GM21723 (cell line): Measurements from ENCODE around the gene MTHFSD.

ENCODE experiments used
- ATAC-seq: cut with Tn5 transposase; IDR thresholded peaks from one replicate; pipeline ENCODE4 v1.9.1; 2021; ENCODE audit warnings: mild to moderate bottlenecking, moderate library complexity; ENCODE audit not compliant: unreplicated experiment

The MTHFSD gene

GRCh38 chr16:86505185-86505898 lies 49.7 kb downstream of the MTHFSD start:
- ATAC-seq: no peak

- no peak for ATAC-seq
These were observed 50.5 kb downstream of the MTHFSD start for GRCh38 chr16:86504315-86505184.

- ATAC-seq: no peak
These were observed 51.2 kb downstream of the MTHFSD start for GRCh38 chr16:86503830-86504229.

- ATAC-seq: no peak
These were observed 51.9 kb downstream of the MTHFSD start for GRCh38 chr16:86502856-86503748.

GRCh38 chr16:86501989-86502855 lies 52.8 kb downstream of the MTHFSD start:
- no peak for ATAC-seq

GRCh38 chr16:86500708-86501510 lies 54.1 kb downstream of the MTHFSD start:
- no peak for ATAC-seq

- ATAC-seq: no peak
These were observed 54.9 kb downstream of the MTHFSD start for GRCh38 chr16:86499889-86500707.

- no peak for ATAC-seq
These were observed 55.6 kb downstream of the MTHFSD start for GRCh38 chr16:86499440-86499786.

- no peak for ATAC-seq
These were observed 56.2 kb downstream of the MTHFSD start for GRCh38 chr16:86498671-86499439.

GRCh38 chr16:86498155-86498670 lies 56.8 kb downstream of the MTHFSD start:
- ATAC-seq: no peak

GRCh38 chr16:86497551-86498021 lies 57.4 kb downstream of the MTHFSD start:
- ATAC-seq: no peak

GRCh38 chr16:86496929-86497461 lies 58.0 kb downstream of the MTHFSD start:
- ATAC-seq: no peak

- no peak for ATAC-seq
These were observed 58.6 kb downstream of the MTHFSD start for GRCh38 chr16:86496262-86496928.

GRCh38 chr16:86495756-86496261 lies 59.2 kb downstream of the MTHFSD start:
- ATAC-seq: no peak

- ATAC-seq: no peak
These were observed 59.7 kb downstream of the MTHFSD start for GRCh38 chr16:86495357-86495701.

GRCh38 chr16:86494565-86495356 lies 60.3 kb downstream of the MTHFSD start:
- no peak for ATAC-seq
